GM18498 (cell line): Measurements from ENCODE around the gene SREBF1.
A peak's percentile ranks its signal among the peaks of the same experiment; 100 is the strongest.

Experiments
- ATAC-seq: cut with Tn5 transposase; IDR thresholded peaks from one replicate; pipeline ENCODE4 v1.9.1; 2021; ENCODE audit warnings: mild to moderate bottlenecking, moderate library complexity; ENCODE audit not compliant: unreplicated experiment

SREBF1 gene

GRCh38 chr17:17797119-17797809 is 39.5 kb downstream of the SREBF1 start:
- ATAC-seq = no peak

GRCh38 chr17:17796787-17797061 is 40.1 kb downstream of the SREBF1 start:
- no peak for ATAC-seq

- no peak for ATAC-seq
Observed at GRCh38 chr17:17795946-17796786, 40.6 kb downstream of the SREBF1 start.

DNA sequence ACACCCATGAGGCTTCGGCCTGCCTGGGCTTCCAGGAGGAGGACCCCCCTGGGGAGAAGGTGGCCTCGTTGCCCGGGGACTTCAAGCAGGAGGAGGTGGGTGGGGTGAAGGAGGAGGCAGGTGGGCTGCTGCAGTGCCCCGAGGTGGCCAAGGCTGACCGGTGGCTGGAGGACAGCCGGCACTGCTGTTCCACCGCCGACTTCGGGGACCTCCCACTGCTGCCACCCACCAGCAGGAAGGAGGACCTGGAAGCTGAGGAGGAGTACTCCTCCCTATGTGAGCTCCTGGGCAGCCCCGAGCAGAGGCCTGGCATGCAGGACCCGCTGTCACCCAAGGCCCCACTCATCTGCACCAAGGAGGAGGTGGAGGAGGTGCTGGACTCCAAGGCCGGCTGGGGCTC is 41.5 kb downstream of the SREBF1 start:
- no peak for ATAC-seq

GRCh38 chr17:17794382-17794781 is 42.4 kb downstream of the SREBF1 start:
- no peak for ATAC-seq

- ATAC-seq = no peak
Observed at GRCh38 chr17:17793378-17794214, 43.2 kb downstream of the SREBF1 start.

GRCh38 chr17:17792551-17793377 is 44.0 kb downstream of the SREBF1 start:
- ATAC-seq = no peak

GRCh38 chr17:17792037-17792550 is 44.7 kb downstream of the SREBF1 start:
- ATAC-seq = no peak

- no peak for ATAC-seq
Observed at GRCh38 chr17:17790637-17791464, 45.9 kb downstream of the SREBF1 start.

DNA sequence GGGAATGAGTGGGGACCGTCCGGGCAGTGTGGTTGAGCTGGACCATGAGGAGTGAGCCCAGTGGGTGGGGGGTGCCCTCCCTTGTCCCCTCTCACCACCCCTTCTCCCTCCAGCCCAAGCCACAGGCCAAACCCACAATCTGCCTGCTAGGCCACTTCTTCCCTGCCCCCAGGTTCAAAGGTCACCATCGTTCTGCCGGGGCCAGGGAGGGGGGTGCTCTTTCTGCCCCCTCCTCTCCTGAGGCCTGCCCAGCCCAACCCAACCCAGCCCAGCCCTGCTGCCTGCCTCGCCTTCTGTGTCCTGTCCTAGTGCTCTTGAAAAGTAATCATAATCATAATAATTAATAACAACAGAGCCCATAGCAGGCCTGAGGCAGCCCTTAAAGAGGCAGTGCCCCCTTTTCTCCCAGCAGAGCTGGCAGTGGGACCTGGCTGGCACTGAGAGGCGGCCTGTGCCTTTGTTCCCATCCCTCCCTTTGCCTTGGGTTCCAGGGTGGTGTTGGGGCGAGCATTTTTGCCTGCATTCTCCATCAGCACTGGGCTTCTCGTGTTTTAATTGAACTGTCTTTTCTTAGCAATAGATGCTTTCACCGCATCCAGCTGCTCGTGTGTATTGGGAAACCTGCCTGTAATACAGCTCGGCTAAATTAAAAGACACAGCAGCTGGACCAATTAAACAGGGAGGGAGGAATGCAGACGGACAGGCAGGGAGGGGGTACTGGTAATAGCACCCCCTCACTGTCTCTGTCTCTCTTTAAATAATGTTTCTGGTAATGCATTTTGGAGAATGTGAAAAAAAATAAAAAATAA is 46.8 kb downstream of the SREBF1 start:
- ATAC-seq = no peak

GRCh38 chr17:17789410-17789809 is 47.4 kb downstream of the SREBF1 start:
- no peak for ATAC-seq

DNA sequence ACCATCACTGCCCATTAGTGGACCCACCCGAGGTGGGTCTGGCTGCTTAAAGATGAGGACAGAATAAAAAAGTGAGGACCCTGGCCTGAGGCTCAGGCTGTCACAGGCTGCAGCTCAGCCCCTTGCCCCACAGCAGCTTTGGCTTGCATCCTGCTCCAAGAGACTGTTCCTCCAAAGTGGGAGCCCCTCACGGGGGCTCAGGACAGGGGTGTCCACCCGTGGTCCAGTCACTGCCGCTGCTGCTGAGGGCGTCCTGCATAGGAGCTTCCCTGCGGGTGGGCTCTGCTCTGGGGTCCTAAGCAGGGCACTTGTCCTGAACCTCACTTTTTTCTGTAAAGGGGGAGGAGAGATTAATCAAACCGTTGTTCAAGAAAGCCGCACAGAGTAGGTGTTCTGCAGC is 47.8 kb downstream of the SREBF1 start:
- no peak for ATAC-seq

DNA sequence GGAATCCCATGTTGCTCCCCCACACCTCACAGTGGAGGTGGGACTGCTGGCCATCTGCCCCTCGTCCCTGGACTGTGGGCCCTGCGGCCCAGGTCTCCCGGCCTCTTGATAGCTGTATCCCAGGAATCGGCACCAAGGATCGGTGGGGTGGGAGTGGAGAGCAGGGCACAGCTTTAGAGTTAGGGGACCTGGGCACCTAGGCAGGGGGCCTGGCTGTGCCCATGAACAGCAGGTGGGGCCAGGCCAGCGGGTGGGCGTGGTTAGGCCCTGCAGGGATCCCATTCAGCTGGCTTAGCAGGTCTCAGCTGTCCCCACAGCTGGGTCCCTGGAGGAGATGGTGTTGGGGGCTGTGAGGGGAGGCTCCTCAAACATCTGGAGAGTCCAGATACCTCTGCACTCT is 49.2 kb downstream of the SREBF1 start:
- ATAC-seq = no peak

GRCh38 chr17:17786998-17787397 is 49.8 kb downstream of the SREBF1 start:
- ATAC-seq = no peak

- ATAC-seq = no peak
Observed at GRCh38 chr17:17785407-17785806, 51.4 kb downstream of the SREBF1 start.

GRCh38 chr17:17784657-17785267 is 52.0 kb downstream of the SREBF1 start:
- ATAC-seq = no peak

- peak; percentile 38 for ATAC-seq
Observed at GRCh38 chr17:17783825-17784656, 52.7 kb downstream of the SREBF1 start.
